BJ (cell line): ENCODE results near the gene STARD6. TPM values are rescaled to one million over a fixed set of nuclear protein-coding genes. Genes with fewer than 3 reads are reported as not detected.

ENCODE experiments used
- CTCF ChIA-PET: fragments of 350-600 bp; formaldehyde crosslinking; extraction: SDS; loops from one replicate; lab custom pipeline; 2021; ENCODE audit warnings: antibody characterized with exemption, inconsistent platforms; lab: Yijun Ruan, JAX
- POLR2A ChIA-PET: fragments of 300-600 bp; sonication (Branson Sonifier 250); formaldehyde crosslinking; extraction: SDS; loops from one replicate; lab custom pipeline; 2021; ENCODE audit warnings: antibody characterized with exemption; lab: Charles Lee
- DNase-seq: peaks from one replicate; pipeline ENCODE4 v3.0.0-alpha.2; 2011; ENCODE audit warnings: low read depth
- H3K27me3 ChIP-seq: 2 replicates; pipeline ENCODE4 v1.6.0; 2011; ENCODE audit warnings: low read length; ENCODE audit not compliant: control insufficient read depth, insufficient read depth
- H3K36me3 ChIP-seq: 2 replicates; pipeline ENCODE4 v1.5.1; 2011; ENCODE audit warnings: low read length; ENCODE audit not compliant: control insufficient read depth, insufficient read depth
- H3K4me3 ChIP-seq: 2 replicates; pipeline ENCODE4 v1.5.1; 2011; ENCODE audit warnings: low read depth, mild to moderate bottlenecking, control low read depth, low read length
- polyA plus RNA-seq: library from polyadenylated mRNA; depleted of rRNA; stranded (reverse); fragments of >200 nt; gene quantifications from 2 replicates; pipeline ENCODE4 v1.2.3, GENCODE V29; 2011; rRNA removed
- small RNA-seq: library from RNA; depleted of rRNA; stranded (forward); fragments of <200 nt; gene quantifications from one replicate; pipeline ENCODE3, GENCODE V24; 2012; ENCODE audit warnings: low replicate concordance, low read depth; ENCODE audit not compliant: insufficient read length
- TF ChIP-seq, protein P1 (sequence below): IDR thresholded peaks from 2 replicates; pipeline ENCODE4 v1.5.1; 2011; ENCODE audit warnings: low read depth, mild to moderate bottlenecking, control low read depth, inconsistent platforms, low read length, moderate library complexity; ENCODE audit not compliant: insufficient read depth

Gene STARD6
- polyA plus RNA-seq, 1 experiment: not detected

DNA sequence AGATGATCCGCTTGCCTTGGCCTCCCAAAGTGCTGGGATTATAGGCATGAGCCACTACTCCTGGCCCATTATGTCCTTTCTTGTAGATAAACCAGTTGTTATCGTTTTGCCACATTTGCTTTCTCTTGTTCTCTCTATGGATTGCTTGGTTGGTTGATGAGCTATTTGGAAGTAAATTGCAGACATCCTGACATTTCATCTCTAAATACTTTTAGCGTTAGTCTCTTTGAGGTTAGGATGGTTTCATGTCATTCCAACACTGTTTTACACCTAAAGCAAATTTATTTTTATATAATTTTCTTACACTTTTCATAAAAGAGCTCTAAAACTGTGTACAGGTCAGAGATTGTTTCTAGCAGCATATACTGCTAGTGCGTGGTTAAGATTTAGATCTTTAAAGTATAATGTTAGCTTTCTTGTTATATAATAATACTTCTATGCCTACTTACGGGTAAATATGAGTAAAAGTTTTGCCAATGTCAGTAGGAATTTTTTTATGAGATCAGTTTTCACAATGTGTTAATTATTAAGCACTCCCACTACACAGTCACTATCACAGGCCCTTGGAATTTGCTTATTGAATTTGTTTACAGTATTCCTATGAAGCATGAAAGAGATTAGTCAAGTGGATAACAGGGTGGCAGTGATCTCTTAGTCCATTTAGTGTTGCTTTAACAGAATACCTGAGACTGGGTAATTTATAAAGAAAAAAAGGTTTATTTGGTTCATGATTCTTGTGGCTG lies 78.0 kb downstream of the STARD6 start:
- Histone ChIP-seq H3K4me3 (no peak overlapping the region), H3K36me3 (peaks cover 6% of the 10 kb centered on the region), H3K27me3 (no peaks in the 10 kb centered on the region)
- no peak for DNase-seq
- CTCF ChIA-PET: interaction anchor here (2.1 kb wide), 1 partner anchor 10 kb away, joined by 6 read pairs; the partner anchor contains the start of gene POLI
- TF ChIP-seq, protein P1, sequence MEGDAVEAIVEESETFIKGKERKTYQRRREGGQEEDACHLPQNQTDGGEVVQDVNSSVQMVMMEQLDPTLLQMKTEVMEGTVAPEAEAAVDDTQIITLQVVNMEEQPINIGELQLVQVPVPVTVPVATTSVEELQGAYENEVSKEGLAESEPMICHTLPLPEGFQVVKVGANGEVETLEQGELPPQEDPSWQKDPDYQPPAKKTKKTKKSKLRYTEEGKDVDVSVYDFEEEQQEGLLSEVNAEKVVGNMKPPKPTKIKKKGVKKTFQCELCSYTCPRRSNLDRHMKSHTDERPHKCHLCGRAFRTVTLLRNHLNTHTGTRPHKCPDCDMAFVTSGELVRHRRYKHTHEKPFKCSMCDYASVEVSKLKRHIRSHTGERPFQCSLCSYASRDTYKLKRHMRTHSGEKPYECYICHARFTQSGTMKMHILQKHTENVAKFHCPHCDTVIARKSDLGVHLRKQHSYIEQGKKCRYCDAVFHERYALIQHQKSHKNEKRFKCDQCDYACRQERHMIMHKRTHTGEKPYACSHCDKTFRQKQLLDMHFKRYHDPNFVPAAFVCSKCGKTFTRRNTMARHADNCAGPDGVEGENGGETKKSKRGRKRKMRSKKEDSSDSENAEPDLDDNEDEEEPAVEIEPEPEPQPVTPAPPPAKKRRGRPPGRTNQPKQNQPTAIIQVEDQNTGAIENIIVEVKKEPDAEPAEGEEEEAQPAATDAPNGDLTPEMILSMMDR: no peak
- POLR2A ChIA-PET: no interaction called here

DNA sequence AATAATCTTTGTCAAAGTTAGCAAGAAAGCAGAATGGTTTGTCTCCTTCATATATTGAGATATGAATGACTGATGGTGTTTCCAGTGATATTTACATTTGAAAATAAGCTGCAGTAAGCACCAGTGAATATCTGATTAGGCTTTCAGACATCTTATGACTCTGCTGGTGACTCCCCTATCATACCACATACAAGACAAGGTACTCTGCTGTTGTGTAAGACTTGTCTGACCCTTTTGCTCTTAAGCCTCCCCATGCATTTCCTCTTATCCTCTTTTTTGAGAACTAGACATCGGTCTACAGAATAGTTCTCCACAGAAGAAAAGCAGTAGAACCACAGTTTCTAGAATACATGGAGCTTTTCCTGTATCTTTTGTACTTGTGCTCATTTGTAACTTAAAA lies 79.0 kb downstream of the STARD6 start:
- Histone ChIP-seq H3K27me3 (no peaks in the 10 kb centered on the region), H3K4me3 (no peak overlapping the region), H3K36me3 (peaks cover 6% of the 10 kb centered on the region)
- TF ChIP-seq, protein P1: no peak
- ChIA-PET POLR2A (no interaction called here), CTCF (interaction anchor here (0.8 to 2.1 kb wide), 2 partner anchors 9 to 10 kb away, joined by 4 to 6 read pairs; partner anchors contain the start of gene POLI)
- no peak for DNase-seq

DNA sequence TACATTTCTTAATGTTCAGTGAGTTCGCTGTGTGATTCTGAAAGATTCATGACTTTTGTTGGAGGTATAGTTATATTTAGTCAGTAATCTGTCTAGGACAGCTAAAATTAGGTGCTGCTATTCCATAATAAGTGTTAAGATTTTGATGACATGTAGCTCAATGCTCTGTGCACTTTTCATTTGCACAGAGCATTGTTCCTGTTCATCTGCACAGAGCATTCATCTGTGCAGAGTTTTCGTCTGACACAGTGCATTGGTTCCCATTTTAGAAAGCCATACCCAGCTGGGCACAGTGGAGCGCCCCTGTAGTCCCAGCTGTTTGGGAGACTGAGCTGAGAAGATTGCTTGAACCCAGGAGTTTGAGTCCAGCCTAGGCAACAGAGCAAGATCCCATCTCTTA lies 79.8 kb downstream of the STARD6 start:
- TF ChIP-seq, protein P1: no peak
- peaks cover 6% of the 10 kb centered on the region for H3K36me3 ChIP-seq
- DNase-seq: no peak
- ChIA-PET CTCF (interaction anchor here (0.8 kb wide), 1 partner anchor 10 kb away, joined by 4 read pairs; the partner anchor contains the start of gene POLI), POLR2A (no interaction called here)
- H3K27me3 ChIP-seq: no peaks in the 10 kb centered on the region
- no peak overlapping the region for H3K4me3 ChIP-seq

Small RNA genes lying within 50 kb of the gene (small RNA-seq; reads per million reads assigned to genes)
- gene SNRPGP2: not detected

Other genes with a start within 250 kb of the STARD6 start
- gene MBD2, start 133.2 kb downstream of the STARD6 start, polyA plus RNA-seq: 35.8 and 56.9 TPM in 2 replicates
- gene POLI, start 88.3 kb downstream of the STARD6 start, polyA plus RNA-seq: 10.8 and 18.4 TPM in 2 replicates
- 1.1 and 2.2 TPM in 2 replicates for gene C18orf54, start within 50 bp of the STARD6 start, polyA plus RNA-seq
- not detected in 2 replicates for gene DYNAP, start 233.4 kb upstream of the STARD6 start, polyA plus RNA-seq